ENCODE data around the gene INPP4A.

Gene INPP4A

GRCh38 chr2:98465456-98466226 is 21.0 kb downstream of the INPP4A start:
- DNase-seq (ENCODE audit: low spot score), result no peak
- TF ChIP-seq CTCF (IDR thresholded peaks at IDR 0.05; ENCODE audit: borderline replicate concordance, control extremely low read depth, extremely low read depth, insufficient read depth, missing control alignments), result no peak
- in situ Hi-C loops (cut with MboI; ENCODE audit: low sequenced_read_pairs, unreplicated experiment), result no loop called here

- no peak for DNase-seq (ENCODE audit: low spot score)
- TF ChIP-seq CTCF (IDR thresholded peaks at IDR 0.05; ENCODE audit: borderline replicate concordance, control extremely low read depth, extremely low read depth, insufficient read depth, missing control alignments), result no peak
- in situ Hi-C loops (cut with MboI; ENCODE audit: low sequenced_read_pairs, unreplicated experiment), result no loop called here
These were observed 22.5 kb downstream of the INPP4A start for GRCh38 chr2:98467082-98467536.

GRCh38 chr2:98467652-98468051 is 23.0 kb downstream of the INPP4A start:
- TF ChIP-seq CTCF (IDR thresholded peaks at IDR 0.05; ENCODE audit: borderline replicate concordance, control extremely low read depth, extremely low read depth, insufficient read depth, missing control alignments), result no peak
- no peak for DNase-seq (ENCODE audit: low spot score)
- in situ Hi-C loops (cut with MboI; ENCODE audit: low sequenced_read_pairs, unreplicated experiment), result no loop called here

- in situ Hi-C loops (cut with MboI; ENCODE audit: low sequenced_read_pairs, unreplicated experiment), result no loop called here
- TF ChIP-seq CTCF (IDR thresholded peaks at IDR 0.05; ENCODE audit: borderline replicate concordance, control extremely low read depth, extremely low read depth, insufficient read depth, missing control alignments), result no peak
- no peak for DNase-seq (ENCODE audit: low spot score)
These were observed 24.1 kb downstream of the INPP4A start for GRCh38 chr2:98468621-98469236.

GRCh38 chr2:98469862-98470544 is 25.3 kb downstream of the INPP4A start:
- in situ Hi-C loops (cut with MboI; ENCODE audit: low sequenced_read_pairs, unreplicated experiment), result no loop called here
- no peak for TF ChIP-seq CTCF (IDR thresholded peaks at IDR 0.05; ENCODE audit: borderline replicate concordance, control extremely low read depth, extremely low read depth, insufficient read depth, missing control alignments)
- no peak for DNase-seq (ENCODE audit: low spot score)

- in situ Hi-C loops (cut with MboI; ENCODE audit: low sequenced_read_pairs, unreplicated experiment), result no loop called here
- no peak for TF ChIP-seq CTCF (IDR thresholded peaks at IDR 0.05; ENCODE audit: borderline replicate concordance, control extremely low read depth, extremely low read depth, insufficient read depth, missing control alignments)
- no peak for DNase-seq (ENCODE audit: low spot score)
These were observed 26.2 kb downstream of the INPP4A start for GRCh38 chr2:98470851-98471255.
